LNCaP clone FGC (cell line): ENCODE measurements around the gene UBE2L6.

Experiments used
- DNase-seq: peaks from one replicate; pipeline ENCODE4 v3.0.0-alpha.2; 2011; ENCODE audit warnings: low read depth
- H3K4me3 ChIP-seq: 2 replicates; pipeline ENCODE4 v1.5.1; 2011; ENCODE audit warnings: mild to moderate bottlenecking, low read depth, low read length, control low read depth
- TF ChIP-seq, protein P1 (sequence below): IDR thresholded peaks from 2 replicates; pipeline ENCODE4 v1.5.1; 2012; ENCODE audit warnings: mild to moderate bottlenecking; ENCODE audit not compliant: control insufficient read depth, insufficient read depth; ENCODE audit errors: extremely low read depth

Gene UBE2L6

DNA sequence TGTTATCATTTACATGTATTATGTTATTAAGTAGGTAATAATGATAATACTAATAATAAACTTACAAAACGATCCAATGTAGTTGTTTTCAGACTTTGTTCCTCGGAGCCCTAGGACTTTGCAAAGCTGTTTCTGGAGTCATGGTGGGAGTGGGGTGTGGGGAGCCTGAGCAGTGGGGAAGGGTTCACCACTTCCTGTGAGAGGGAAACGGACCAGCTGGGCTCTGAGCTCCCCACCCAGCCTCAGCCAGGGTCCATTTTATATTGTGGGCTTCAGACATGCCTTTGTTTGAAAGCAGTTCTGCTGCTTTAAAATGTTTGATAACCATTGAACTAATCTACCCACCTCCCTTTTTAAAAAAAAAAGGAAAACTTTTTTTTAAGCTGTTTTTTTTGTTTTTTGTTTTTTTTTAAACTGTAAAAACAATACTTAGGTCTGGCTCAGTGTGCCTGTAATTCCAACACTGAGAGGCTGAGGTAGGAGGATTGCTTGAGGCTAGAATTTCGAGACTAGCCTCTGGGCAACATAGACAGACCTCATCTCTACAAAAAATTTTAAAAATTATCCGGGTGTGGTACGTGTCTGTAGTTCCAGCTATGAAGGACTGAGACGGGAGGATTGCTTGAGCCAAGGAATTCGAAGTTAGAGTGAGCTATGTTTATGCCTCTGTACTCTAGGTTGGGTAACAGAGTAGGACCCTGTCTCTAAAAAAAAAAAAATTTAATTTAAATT, 37.0 kb upstream of the UBE2L6 start:
- no peak for DNase-seq
- no peak overlapping the region for H3K4me3 ChIP-seq

DNA sequence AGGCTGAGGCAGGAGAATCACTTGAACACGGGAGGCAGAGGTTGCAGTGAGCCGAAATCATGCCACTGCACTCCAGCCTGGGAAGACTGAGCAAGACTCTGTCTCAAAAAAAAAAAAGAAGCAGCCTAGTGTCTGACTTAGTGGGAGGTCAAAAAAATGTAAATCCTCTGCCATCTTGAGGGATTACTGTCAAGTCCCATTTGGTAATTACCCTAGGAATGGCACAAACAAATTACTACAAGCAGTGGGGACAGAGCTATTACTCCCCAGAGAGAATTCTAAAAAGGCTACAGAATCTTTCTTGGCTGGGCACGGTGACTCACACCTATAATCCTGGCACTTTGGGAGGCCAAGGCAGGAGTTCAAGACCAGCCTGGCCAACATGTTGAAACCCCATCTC, 33.8 kb upstream of the UBE2L6 start:
- TF ChIP-seq, protein P1, sequence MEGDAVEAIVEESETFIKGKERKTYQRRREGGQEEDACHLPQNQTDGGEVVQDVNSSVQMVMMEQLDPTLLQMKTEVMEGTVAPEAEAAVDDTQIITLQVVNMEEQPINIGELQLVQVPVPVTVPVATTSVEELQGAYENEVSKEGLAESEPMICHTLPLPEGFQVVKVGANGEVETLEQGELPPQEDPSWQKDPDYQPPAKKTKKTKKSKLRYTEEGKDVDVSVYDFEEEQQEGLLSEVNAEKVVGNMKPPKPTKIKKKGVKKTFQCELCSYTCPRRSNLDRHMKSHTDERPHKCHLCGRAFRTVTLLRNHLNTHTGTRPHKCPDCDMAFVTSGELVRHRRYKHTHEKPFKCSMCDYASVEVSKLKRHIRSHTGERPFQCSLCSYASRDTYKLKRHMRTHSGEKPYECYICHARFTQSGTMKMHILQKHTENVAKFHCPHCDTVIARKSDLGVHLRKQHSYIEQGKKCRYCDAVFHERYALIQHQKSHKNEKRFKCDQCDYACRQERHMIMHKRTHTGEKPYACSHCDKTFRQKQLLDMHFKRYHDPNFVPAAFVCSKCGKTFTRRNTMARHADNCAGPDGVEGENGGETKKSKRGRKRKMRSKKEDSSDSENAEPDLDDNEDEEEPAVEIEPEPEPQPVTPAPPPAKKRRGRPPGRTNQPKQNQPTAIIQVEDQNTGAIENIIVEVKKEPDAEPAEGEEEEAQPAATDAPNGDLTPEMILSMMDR, result no peak
- DNase-seq, result no peak
- H3K4me3 ChIP-seq, result no peak overlapping the region

More for the DNA sequence above, 37.0 kb upstream of the UBE2L6 start:
- TF ChIP-seq, protein P1, result no peak

DNA sequence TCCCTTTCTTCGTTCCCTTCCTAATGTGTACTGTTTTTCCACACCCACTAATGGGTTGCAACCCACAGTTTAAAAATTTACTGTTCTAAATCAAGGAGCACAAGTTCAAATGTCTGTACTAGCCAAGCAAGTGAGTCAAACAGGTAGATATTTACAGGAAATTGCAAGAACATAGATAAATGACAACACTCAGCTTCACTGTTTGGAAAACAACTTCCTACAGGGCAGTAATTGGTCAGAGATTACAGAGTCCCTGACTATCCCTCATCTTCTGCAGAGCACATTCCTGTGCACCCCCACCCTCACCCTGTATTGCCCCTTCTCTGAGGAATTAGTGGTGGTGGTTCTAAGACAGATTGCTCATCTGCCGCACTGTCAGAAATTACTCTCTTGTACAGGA, 31.9 kb upstream of the UBE2L6 start:
- TF ChIP-seq, protein P1, result no peak
- no peak for DNase-seq
- no peak overlapping the region for H3K4me3 ChIP-seq

DNA sequence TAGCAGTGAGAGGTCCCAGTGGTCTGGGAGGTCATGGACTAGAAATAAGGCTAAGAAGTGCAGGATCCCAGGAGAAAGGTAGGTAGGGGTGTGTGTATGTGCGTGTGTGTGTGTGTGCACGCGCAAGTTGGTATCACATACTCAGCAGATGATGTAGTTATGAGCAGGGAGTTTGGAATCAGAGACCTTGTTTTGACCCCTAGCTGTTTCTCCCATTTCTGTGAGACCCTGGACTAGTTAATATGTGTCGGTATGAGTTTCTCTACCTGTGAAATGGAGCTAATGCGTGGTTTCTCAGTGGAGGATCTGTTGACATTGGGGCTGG, 31.3 kb upstream of the UBE2L6 start:
- TF ChIP-seq, protein P1, result no peak
- no peak overlapping the region for H3K4me3 ChIP-seq
- DNase-seq, result no peak

DNA sequence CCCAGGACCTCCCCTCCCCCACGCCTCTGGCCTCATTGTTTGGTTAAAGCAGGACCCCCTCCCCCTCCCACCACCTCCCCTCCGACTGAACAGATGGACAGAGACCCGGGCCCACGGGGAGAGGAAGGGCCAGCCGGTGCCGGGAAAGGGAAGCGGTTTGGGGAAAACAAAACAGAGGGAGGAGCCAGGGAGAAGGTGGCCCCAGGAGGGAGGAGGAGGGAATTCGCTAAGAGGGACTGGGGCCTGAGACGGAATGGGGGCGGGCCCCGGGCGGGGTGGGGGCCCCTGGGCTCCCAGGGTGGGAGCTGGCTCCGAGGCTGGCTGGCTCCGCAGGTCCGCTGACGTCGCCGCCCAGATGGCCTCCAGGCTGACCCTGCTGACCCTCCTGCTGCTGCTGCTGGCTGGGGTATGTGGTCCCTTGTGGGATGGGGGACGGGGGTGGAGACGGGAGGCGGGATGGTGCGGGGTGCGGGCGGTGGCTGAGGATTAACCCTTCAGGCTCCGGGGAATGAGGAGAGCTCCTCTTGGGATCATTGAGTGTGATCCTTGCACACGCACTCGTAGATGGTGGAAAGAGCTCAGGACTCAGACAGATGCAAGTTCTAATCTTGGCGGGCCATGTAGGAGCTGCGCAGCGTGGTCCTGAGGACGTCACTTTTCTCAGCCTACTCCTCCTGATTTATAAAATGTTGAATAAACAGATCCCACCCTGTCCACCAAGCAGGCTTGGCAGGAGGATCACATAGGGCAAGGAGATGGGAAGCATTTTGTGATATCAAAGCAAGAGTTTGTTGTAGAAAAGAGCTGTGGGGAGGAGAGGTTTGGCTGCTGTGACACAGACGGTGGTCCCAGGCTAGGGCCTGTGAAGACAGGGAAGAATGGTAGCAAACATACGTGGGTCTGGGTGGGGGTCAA, 30.7 kb upstream of the UBE2L6 start:
- H3K4me3 ChIP-seq, result no peak overlapping the region
- DNase-seq, result no peak
- TF ChIP-seq, protein P1, result no peak

DNA sequence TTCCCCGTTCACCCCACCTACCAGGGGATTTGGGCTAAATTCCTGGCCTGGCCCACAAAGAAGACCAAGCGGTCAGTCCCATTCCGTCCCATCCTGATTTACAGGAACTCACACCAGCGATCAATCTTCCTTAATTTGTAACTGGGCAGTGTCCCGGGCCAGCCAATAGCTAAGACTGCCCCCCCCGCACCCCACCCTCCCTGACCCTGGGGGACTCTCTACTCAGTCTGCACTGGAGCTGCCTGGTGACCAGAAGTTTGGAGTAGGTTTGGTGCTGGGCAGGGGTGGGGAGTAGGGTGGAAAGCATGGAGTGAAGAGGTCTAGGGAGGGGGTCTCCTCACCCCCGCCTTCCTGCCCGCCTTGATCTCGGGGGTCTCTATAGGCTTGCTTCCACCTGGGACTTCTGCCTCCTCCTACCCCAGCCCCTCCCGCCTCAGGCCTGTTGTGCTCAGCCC, 30.0 kb upstream of the UBE2L6 start, which contains the start of gene SERPING1:
TSS of gene SERPING1 (plus strand) at position 225 of the 455 bp plus-strand sequence. CDS start 586 bp downstream, outside the sequence.
- H3K4me3 ChIP-seq, result no peak within 1 kb of the TSS
- no peak for DNase-seq
- TF ChIP-seq, protein P1, result no peak
